COR-L47 (cell line): ENCODE results near the gene DPY19L2.
"Not testable (repeated sequence)": the region's sequence is repeated elsewhere in the genome, so short reads cannot be mapped to it uniquely, and the experiment has no call there.

Source experiments
- DNase-seq: peaks from one replicate; lab custom pipeline; 2025; lab: John Stamatoyannopoulos, UW

Gene DPY19L2

GRCh38 chr12:63529641-63530040 is 138.7 kb downstream of the DPY19L2 start:
- DNase-seq: not testable (repeated sequence)

GRCh38 chr12:63525831-63526230 is 142.5 kb downstream of the DPY19L2 start:
- no peak for DNase-seq

- peak; percentile 48 for DNase-seq
These were observed 146.6 kb downstream of the DPY19L2 start for GRCh38 chr12:63521706-63522105.
